GM21717 (cell line): ENCODE data around the gene CDK5.
A peak's percentile ranks its signal among the peaks of the same experiment; 100 is the strongest.

Source experiments
- ATAC-seq: cut with Tn5 transposase; IDR thresholded peaks from one replicate; pipeline ENCODE4 v1.9.1; 2021; ENCODE audit warnings: mild to moderate bottlenecking, moderate library complexity; ENCODE audit not compliant: unreplicated experiment

The CDK5 gene

GRCh38 chr7:151074817-151075661 is 17.3 kb upstream of the CDK5 start:
- ATAC-seq: no peak

GRCh38 chr7:151073990-151074389 is 16.3 kb upstream of the CDK5 start:
- ATAC-seq: no peak

GRCh38 chr7:151071032-151071866 is 13.6 kb upstream of the CDK5 start:
- ATAC-seq: no peak

- ATAC-seq: no peak
These were observed 12.9 kb upstream of the CDK5 start for GRCh38 chr7:151070574-151070960.

- ATAC-seq: no peak
These were observed 12.3 kb upstream of the CDK5 start for GRCh38 chr7:151069841-151070573.

- no peak for ATAC-seq
These were observed 10.5 kb upstream of the CDK5 start for GRCh38 chr7:151068069-151068773.

- no peak for ATAC-seq
These were observed 8.7 kb upstream of the CDK5 start for GRCh38 chr7:151066273-151066974.

- no peak for ATAC-seq
These were observed 7.8 kb upstream of the CDK5 start for GRCh38 chr7:151065516-151065915.

GRCh38 chr7:151064993-151065392 is 7.3 kb upstream of the CDK5 start:
- no peak for ATAC-seq

- ATAC-seq: no peak
These were observed 6.8 kb upstream of the CDK5 start for GRCh38 chr7:151064454-151064853.

GRCh38 chr7:151063212-151063561 is 5.5 kb upstream of the CDK5 start:
- ATAC-seq: no peak

- ATAC-seq: no peak
These were observed 4.9 kb upstream of the CDK5 start for GRCh38 chr7:151062399-151063211.

GRCh38 chr7:151062111-151062398 is 4.4 kb upstream of the CDK5 start:
- ATAC-seq: no peak

GRCh38 chr7:151061213-151062110 is 3.8 kb upstream of the CDK5 start:
- ATAC-seq: no peak

- ATAC-seq: no peak
These were observed 2.9 kb upstream of the CDK5 start for GRCh38 chr7:151060416-151061212.

GRCh38 chr7:151060113-151060415 is 2.4 kb upstream of the CDK5 start:
- ATAC-seq: no peak

GRCh38 chr7:151059367-151060112 is 1.8 kb upstream of the CDK5 start, which contains the start of gene SLC4A2:
SLC4A2 (plus strand) TSS chr7:151059589; CDS start chr7:151061988, 2,399 bp downstream.
- peak; percentile 30 for ATAC-seq
